ENCODE measurements around the gene SHROOM2.
"Not testable (repeated sequence)": the region's sequence is repeated elsewhere in the genome, so short reads cannot be mapped to it uniquely, and the experiment has no call there.

Gene SHROOM2

DNA sequence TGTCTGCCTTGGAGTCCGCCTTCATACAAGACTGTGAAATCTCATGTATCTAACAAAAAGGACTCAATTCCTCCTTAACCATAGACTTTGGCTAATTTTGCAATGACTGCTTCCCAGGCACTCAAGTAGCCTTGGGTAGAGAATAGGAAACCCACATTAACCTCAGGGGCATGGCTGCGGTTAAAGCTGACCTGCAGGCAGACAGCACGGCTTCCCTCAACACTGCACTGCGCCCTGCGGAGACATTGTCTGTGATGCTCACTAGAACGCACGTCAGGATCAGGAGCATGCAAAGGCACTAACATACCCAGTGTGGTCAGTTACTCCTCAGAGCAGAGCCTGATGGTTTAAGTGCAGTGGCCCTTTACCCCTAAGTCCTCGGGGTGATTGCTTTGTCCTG lies 10.3 kb upstream of the SHROOM2 start:
- no peak for DNase-seq (ENCODE audit: extremely low read depth in 1 of 2, low read depth in 1 of 2)

DNA sequence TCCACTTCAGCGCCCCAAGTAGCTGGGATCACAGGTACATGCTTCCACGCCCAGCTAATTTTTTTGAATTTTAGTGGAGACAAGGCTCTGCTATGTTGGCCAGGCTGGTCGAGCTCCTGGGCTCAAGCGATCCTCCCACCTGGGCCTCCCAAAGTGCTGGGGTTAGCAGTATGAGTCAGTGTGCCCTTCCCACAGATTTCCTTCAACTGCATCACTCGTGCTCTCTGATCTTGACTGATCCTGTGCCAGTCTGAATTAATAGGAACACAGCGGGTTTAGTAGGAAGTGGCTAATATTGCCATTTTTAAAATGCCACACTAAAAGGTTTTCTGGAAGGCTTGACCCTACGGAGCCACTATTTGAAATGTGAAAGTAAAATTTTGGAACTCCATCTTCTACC lies 4.3 kb upstream of the SHROOM2 start:
- no peak for DNase-seq (ENCODE audit: extremely low read depth in 1 of 2, low read depth in 1 of 2)

DNA sequence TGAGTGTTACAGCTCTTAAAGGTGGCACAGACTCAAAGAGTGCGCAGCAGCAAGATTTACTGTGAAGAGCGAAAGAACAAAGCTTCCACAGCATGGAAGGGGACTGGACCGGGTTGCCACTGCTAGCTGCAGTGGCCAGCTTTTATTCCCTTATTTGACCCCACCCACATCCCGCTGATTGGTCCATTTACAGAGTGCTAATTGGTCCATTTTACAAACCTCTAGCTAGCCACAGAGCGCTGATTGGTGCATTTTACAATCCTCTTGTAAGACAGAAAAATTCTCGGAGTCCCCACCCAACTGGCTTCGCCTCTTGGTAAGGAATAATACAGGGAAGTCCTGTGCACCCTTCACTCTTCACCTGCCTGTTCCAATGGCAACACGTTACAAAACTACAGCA lies 1.9 kb upstream of the SHROOM2 start:
- DNase-seq (ENCODE audit: extremely low read depth in 1 of 2, low read depth in 1 of 2): no peak

DNA sequence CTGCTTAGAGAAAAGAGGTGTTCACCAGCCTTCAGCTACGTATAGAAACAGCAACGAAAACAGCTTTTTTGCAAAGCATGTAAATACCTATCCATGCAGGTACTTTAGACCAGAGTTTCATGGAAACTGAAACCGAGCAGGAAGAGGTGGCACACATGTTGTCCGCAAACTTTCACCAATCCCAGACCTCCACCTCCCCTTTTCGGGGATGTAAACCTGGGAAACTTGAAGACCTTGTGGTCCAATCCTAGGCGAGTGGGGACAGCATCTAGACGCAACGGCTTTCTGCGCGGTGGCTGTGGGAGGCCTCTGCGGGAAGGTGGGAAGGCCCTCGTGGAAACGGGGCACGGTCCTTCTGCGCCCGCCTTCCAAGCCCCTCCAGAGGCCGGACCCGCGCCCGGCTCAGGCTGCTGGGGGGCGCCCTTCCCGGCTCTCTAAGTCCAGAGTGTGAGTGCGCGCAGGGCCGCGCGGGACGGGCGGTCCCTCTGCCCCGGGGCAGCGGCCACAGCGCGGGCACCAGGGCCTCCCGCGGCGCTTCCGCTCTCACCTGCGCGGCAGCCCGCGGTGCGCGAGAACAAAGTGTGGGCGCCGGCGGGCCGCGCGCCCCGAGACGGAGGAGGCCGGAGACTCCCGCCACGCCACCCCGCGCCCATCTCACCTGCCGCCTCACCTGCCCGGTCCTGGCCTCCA lies 830 bp upstream of the SHROOM2 start:
- DNase-seq (ENCODE audit: extremely low read depth in 1 of 2, low read depth in 1 of 2): no peak

DNA sequence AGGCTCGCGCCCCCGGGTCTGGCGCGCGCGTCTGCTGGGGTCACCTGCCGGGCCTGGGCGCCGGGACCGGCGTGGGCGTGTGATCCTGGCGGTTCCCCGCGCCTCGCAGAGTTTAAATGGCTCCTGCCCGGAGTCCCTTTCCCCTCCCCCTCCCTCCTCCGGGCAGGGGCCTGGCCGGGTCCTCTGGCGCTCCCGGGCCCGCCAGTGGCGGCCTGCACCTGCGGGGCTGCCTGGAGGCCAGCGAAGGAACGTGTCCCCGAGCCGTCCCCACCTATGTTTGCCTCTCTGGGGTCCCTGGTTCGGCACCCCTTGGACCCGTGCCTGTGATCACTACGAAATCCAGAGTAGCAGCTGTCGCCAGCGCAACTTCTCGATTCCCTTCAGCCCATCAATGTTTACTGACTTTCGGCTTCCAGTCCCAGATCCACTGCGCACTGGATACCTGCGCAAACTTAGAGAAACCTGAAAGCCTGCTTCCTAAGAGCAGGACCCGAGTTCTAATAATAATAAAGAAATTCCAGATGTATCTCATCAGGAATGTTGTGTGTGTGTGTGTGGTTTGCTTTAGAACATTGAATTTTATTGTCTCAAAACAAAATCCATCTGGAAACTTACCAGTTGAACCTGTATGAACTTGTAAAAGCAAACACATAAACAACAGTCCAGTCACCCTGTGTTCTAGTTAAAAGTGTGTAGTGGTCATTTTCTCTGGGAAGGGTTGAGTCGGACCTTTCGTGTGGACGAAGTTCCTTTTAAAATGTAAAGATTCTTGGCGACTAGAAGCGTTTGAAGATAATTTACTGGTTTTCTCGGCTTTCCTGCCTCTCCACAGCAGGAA lies 788 bp downstream of the SHROOM2 start:
- no peak for DNase-seq (ENCODE audit: extremely low read depth in 1 of 2, low read depth in 1 of 2)

DNA sequence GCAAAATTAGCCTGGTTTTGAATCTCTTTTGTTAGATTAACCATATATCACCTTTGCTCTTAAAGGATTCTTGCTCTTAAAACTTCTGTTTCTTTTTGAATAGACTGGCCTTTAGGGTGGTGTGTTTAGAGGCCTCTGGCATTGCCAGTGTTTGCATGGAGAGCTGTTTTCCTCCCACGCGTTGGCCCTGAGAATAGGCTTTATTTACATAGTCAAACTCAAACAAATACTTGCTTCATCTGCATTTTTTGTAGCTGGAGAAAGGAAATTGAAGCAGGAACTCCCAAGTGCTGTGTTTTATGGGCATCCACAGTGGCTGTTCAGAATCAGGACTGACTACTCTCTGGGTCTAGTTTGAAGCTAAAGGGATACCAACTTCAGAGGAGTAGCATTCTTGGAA lies 2.7 kb downstream of the SHROOM2 start:
- DNase-seq (ENCODE audit: extremely low read depth in 1 of 2, low read depth in 1 of 2): no peak

DNA sequence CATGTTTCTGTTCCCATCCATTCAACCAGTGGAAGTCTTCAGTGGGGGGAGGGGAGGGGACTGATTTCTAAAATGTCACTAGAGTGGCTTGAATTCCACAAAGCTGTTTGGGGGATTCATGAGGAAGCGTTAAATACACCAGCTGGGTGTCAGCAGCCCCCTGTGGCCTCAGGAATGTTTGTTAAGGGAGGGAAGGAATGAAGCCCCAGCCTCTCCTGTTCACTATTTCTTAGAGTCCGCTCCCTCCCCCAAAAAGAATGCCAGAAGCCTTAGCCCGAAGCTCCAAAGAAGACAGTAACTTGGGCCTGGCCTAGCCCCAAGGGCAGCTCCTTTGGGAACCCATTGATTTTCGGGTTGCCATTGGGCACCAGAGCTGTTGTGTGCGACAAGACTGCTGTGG lies 3.3 kb downstream of the SHROOM2 start:
- DNase-seq (ENCODE audit: extremely low read depth in 1 of 2, low read depth in 1 of 2): no peak

DNA sequence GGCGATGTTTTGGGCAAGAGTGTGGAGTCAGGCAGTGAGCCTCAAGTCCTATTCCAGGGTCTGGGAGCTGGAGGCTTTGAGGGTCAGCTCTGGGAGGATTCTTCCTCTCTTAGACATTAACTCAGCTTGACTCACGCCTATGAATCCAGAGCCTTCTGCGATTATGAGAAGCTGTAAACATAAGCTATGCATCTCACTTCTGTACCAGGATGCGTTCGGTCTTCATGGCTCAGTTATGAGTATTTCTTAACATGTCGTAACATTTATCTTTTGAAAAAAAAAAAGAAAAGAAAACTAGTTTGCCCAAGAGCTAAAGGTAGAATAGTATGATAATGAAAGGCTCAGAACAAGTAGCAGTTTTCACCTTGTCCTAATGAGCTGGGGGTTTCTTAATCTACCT lies 4.6 kb downstream of the SHROOM2 start:
- no peak for DNase-seq (ENCODE audit: extremely low read depth in 1 of 2, low read depth in 1 of 2)

DNA sequence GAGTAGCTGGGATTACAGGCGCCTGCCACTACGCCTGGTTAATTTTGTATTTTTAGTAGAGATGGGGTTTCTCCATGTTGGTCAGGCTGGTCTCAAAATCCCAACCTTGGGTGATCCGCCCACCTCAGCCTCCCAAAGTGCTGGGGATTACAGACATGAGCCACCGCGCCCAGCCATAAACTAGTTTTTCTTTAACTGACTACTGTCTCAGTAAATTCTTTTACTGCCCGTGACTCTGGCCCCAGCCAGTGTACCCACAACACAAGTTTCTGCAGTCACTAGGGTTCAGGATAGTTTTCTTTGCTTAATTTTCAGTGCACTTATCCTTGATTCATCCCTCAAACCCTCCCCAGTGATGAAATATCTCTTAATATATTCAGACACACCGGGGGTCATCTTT lies 8.3 kb downstream of the SHROOM2 start:
- DNase-seq (ENCODE audit: extremely low read depth in 1 of 2, low read depth in 1 of 2): no peak

DNA sequence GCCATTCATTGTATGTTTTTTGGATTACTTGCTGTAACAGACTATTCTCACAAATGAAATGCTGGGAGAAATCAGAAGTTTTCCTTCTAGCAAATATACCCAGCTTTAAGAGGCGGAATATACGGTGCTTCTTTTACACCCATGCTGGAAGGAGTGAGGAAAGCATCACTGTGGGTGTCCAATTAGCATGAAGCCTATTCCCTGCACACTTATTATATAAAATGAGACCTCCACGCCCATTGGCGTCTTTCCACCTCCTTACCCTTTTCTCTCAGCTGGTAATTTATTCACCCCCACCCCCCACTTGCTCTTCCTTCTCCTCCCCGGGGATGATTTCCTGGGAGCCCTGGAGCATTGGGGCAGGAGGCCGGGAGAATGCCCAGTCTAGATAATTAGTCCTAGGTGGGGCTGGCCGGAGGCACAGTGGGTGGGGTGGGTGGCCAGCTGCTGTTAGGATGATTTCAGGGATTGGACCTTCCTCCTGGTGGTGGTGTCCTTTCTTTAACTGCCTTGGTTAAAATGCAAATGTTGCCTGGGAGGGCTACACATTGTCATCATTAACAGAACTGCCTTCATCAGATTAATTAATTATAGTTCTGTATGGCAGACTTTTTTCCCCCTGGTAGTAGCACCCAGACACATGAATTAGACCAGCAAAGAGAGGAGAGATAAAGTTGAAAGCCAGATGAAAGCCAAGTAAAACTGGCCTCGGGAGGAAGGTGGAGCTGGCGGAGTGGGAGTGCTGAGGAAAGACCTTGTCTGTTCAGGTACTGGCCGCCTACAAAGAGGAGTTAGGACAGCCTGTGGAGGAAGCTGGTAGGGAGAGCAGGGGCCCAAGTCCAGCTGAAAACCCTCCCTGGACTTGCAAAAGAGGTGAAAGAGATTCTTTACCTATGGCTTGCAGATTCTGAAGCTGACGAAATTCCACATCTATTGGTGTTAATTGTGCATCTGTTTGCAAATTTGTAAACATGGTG lies 11.4 kb downstream of the SHROOM2 start:
- DNase-seq (ENCODE audit: extremely low read depth in 1 of 2, low read depth in 1 of 2): no peak

DNA sequence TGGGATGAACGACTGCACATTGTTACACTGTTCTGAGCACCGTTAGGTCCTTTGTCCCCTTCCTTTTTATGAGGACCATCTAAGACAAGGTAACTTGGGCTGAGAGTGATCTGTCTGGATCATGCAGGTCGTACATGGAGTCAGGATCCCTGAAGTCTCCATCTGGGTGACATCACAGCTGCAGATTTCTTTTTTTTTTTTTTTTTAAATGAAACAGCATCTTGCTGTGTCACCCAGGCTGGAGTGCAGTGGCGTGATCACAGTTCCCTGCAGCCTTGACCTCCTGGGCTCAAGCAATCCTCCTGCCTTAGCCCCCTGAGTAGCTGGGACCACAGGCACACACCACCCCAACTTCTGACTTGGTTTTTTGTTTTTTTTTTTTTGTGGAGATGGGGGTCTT lies 16.5 kb downstream of the SHROOM2 start:
- DNase-seq (ENCODE audit: extremely low read depth in 1 of 2, low read depth in 1 of 2): no peak

DNA sequence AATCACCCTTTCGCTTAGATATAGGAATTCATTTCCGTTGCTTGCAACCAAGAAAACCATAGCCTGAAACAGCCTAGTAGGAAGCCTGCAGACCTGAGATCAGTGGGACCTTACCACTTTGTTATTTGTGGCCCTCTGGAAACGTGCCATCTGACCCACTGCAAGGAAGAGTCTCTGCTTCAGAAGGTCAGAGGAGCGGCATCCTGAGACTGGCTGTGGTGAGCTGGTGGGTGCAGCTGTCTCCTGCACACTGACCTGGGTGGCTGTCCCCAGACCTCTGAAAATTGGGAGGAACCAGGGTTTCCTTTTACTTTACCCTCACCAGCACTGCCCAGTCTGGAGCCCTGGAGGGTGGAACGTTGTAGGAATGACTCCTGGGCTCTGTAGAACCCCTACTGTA lies 18.2 kb downstream of the SHROOM2 start:
- no peak for DNase-seq (ENCODE audit: extremely low read depth in 1 of 2, low read depth in 1 of 2)

DNA sequence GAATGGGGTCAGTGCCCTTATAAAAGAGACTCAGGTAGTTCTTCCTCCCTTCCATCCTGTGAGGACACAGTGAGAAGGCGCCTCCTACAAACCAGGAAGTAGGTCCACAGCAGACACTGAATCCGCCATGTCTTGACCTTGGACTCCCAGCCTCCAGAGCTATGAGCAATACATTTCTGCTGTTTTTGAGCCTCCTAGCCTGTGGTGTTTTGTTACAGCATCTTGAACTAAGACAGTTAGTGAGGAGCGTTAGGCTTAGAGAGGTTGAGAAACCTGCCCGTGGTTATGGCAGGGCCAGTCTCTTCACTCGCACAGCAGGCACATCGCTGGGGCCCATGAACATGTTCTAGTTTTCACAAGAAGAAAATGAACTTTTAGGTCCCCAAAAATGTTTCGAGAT lies 19.7 kb downstream of the SHROOM2 start:
- no peak for DNase-seq (ENCODE audit: extremely low read depth in 1 of 2, low read depth in 1 of 2)

DNA sequence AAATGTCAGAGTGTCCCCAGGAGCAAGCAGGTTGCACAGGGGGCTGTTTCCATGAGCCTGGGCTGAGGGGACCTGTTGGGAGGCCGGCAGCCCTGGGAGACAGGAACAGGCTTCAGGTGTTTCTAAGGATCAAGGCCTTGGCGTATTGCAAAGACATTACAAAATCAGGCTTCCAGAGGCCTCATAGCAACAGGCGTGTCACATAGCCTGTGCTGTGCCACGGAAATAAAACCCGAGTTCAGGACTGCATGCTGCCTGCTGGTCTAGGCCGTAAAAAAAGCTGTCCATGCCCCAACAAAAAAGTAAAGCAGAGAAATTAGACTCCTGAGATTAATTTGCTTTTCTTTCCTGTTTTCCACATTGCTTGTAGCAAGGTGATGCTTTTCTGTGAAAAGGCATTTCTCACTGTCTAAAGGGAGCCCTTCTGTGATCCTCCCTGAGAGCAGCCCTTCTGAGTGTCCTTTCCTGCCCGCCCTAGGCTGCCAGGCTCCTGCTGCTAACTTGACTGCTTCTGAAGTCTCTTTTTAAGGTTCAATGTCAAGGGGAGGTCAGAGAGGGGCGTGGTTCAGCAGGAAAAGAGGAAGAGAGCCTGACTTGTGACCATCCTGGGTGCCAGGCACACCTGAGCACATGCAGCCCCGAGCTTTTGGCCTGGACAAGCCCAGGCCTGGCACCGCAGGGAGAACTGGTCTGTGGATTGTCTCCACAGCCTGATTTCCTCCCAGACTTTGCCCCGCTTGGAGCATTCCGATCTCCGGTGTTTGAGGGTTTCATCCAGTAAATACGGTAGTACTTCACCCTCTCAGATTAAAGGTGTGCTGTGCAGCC lies 21.3 kb downstream of the SHROOM2 start:
- no peak for DNase-seq (ENCODE audit: extremely low read depth in 1 of 2, low read depth in 1 of 2)

DNA sequence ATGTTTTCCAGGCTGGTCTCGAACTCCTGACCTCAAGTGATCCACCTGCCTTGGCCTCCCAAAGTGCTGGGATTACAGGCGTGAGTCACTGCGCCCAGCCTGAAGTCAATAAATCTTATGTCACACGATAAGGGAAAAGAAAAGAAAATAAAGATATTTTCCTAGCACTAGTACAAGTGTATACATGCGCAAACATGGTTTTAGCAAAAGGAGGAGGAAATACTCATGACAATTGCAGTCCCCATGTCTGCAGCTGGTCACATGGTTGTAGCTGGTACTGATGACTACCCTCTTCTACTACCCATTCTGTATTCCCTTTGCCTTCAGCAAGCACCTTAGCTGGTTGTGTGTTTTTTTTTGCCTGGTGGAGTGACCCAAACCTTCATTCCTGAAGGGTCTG lies 23.6 kb downstream of the SHROOM2 start:
- DNase-seq (ENCODE audit: extremely low read depth in 1 of 2, low read depth in 1 of 2): not testable (repeated sequence)

DNA sequence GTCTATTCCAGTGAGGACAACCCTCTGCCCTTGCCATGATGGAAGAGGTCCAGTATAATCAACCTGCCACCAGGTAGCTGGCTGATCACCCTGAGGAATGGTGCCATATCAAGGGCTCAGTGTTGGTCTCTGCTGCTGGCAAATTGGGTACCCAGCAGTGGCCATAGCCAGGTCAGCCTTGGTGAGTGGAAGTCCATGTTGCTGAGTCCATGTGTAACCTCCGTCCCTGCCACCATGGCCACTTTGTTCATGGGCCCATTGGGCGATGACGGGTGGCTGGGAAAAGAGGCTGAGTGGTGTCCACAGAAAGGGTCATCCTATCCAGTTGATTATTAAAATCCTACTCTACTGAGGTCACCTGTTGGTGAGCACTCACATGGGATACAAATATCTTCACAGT lies 24.9 kb downstream of the SHROOM2 start:
- DNase-seq (ENCODE audit: extremely low read depth in 1 of 2, low read depth in 1 of 2): not testable (repeated sequence)

DNA sequence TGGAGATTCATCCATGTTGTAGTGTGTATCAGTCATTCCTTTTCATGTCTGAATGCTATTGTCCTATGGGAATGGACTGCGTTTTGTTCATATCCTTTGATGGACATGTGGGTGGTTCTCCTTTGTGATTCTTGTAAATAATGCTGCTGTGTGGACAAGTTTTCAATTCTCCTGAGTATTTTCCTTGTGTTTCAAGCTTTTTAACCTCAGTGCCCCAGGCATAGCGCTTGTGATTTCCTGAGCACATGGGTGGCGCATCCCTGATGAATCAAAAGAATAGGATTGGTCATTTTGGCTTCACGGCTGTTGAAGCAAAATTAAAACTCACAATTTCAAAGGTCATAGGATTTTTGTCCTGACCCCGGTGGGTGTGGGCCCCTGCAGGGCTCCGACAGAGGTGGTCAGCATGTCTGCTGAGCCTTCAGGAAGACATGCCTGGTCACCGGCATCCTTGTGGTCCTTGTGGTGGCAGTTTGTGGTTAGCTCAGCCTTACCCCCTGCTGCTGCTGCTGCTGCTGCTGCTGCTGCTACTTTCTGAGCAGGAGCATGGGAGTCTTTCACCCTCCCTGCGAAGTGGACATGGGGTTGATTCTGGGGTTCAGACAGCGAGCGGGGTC lies 30.0 kb downstream of the SHROOM2 start:
- no peak for DNase-seq (ENCODE audit: extremely low read depth in 1 of 2, low read depth in 1 of 2)

DNA sequence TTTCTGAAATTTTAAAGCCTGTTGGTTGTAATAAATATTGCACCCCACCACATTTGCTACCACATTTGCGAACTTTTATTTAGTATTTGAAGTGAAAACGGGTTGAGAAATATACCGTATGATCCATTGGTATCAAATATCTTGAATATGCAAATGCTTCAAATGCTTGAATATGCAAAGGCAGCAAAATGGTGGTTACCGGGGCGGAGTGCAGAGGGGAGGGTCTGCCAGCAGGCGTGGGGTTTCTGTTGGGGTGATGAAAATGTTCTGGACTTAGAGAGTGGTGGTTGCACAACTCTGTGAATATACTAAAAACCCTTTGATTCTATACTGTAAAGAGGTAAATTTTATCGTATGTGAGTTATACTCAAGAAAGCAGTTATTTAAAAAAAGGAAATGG lies 35.3 kb downstream of the SHROOM2 start:
- no peak for DNase-seq (ENCODE audit: extremely low read depth in 1 of 2, low read depth in 1 of 2)

DNA sequence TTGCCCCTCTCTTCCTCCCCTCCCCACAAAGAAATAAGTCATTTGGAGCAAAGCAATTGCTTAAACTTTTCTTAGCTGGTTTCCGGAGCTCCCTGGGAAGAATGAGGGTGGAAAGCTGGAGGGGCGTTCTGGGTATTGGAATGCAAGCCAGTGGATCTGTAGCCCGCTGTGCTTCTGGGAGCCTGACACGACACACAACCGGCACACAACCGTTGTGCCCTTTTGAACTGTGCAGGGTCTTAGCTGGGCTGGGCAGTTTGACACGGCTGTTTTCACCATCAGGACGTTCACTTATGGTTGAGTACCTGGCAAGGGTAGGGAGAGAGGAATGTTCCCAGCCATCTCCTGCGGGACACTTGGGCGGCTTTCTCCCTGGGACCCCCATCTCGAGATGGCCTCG lies 38.3 kb downstream of the SHROOM2 start:
- DNase-seq (ENCODE audit: extremely low read depth in 1 of 2, low read depth in 1 of 2): no peak
